Panc1 (cell line): ENCODE data around the gene LRP3.

Source experiments
- CTCF ChIP-seq: fragments of 450-650 bp; IDR thresholded peaks from 2 replicates; pipeline ENCODE4 v1.5.1; 2017; ENCODE audit warnings: mild to moderate bottlenecking
- POLR2AphosphoS5 ChIP-seq: IDR thresholded peaks from 2 replicates; pipeline ENCODE4 v1.6.1; 2012; ENCODE audit warnings: mild to moderate bottlenecking, low read depth, low read length, moderate library complexity

GRCh38 chr19:33254245-33254824, 60.2 kb downstream of the LRP3 start:
- TF ChIP-seq CTCF (no peak), POLR2AphosphoS5 (no peak)
